SK-N-SH (cell line): ENCODE results near the gene RNF149. TPM values are rescaled to one million over a fixed set of nuclear protein-coding genes. Genes with fewer than 3 reads are reported as not detected.

Experiments
- CTCF ChIA-PET: fragments of 300-600, 350-600 bp; formaldehyde crosslinking; extraction: SDS; loops from one replicate; lab custom pipeline; 2021; lab: Yijun Ruan, JAX
- POLR2A ChIA-PET: fragments of 350-600 bp; sonication (Branson Sonifier 250); formaldehyde crosslinking; extraction: SDS; loops from one replicate; lab custom pipeline; 2020; ENCODE audit warnings: antibody characterized with exemption, inconsistent platforms; lab: Yijun Ruan, JAX
- DNase-seq: peaks from one replicate; pipeline ENCODE4 v3.0.0; 2012
- H2AFZ ChIP-seq: fragments of 200-600 bp; sonication (generic); 2 replicates; pipeline ENCODE4 v1.8.1; 2016; ENCODE audit warnings: antibody characterized with exemption, mild to moderate bottlenecking, low read depth
- H3F3A ChIP-seq: fragments of 200-600 bp; sonication (generic); replicated peaks from 2 replicates; pipeline ENCODE3; 2016; ENCODE audit warnings: antibody characterized with exemption, mild to moderate bottlenecking; ENCODE audit not compliant: insufficient read depth
- H3K27ac ChIP-seq, 2 experiments: fragments of 200-500 bp in 1 of 2; fragments of 200-600 bp in 1 of 2; sonication (Bioruptor generic) in 1 of 2; sonication (generic), shearing (Covaris generic) in 1 of 2; 2 replicates each; pipeline versions ENCODE4 v1.5.1 to v1.6.1; 2014 to 2016; ENCODE audit warnings: low read depth in 2 of 2, inconsistent platforms in 1 of 2, low read length in 1 of 2, mild to moderate bottlenecking in 1 of 2, mixed read lengths in 1 of 2
- H3K27me3 ChIP-seq: fragments of 200-600 bp; sonication (generic), shearing (Covaris generic); 2 replicates; pipeline ENCODE4 v1.6.1; 2016; ENCODE audit warnings: mixed run types; ENCODE audit not compliant: insufficient read depth
- H3K36me3 ChIP-seq, 2 experiments: fragments of 200-500 bp in 1 of 2; fragments of 200-600 bp in 1 of 2; sonication (Bioruptor generic) in 1 of 2; sonication (generic) in 1 of 2; replicated peaks in 1 of 2; 2 replicates each; pipeline versions ENCODE3 to v1.5.1; 2014 to 2016; ENCODE audit warnings: low read length in 1 of 2, mild to moderate bottlenecking in 1 of 2; ENCODE audit not compliant: insufficient read depth in 2 of 2, control insufficient read depth in 1 of 2
- H3K4me1 ChIP-seq, 2 experiments: fragments of 200-500 bp in 1 of 2; fragments of 200-600 bp in 1 of 2; sonication (Bioruptor generic) in 1 of 2; sonication (generic), shearing (Covaris generic) in 1 of 2; 2 replicates each; pipeline versions ENCODE4 v1.5.1 to v1.6.1; 2014 to 2016; ENCODE audit warnings: low read depth in 1 of 2, low read length in 1 of 2, mixed run types in 1 of 2; ENCODE audit not compliant: insufficient read depth in 2 of 2, control insufficient read depth in 1 of 2
- H3K4me2 ChIP-seq: fragments of 200-600 bp; sonication (generic), shearing (Covaris generic); 2 replicates; pipeline ENCODE4 v1.6.1; 2017; ENCODE audit warnings: mixed run types
- H3K4me3 ChIP-seq, 2 experiments: fragments of 200-500 bp in 1 of 2; fragments of 200-600 bp in 1 of 2; sonication (Bioruptor generic) in 1 of 2; sonication (generic), shearing (Covaris generic) in 1 of 2; 2 replicates each; pipeline versions ENCODE4 v1.5.1 to v1.8.1; 2014 to 2016; ENCODE audit warnings: low read depth in 2 of 2, inconsistent platforms in 1 of 2, low read length in 1 of 2, mild to moderate bottlenecking in 1 of 2, mixed read lengths in 1 of 2, moderate library complexity in 1 of 2
- H3K79me2 ChIP-seq: fragments of 200-600 bp; sonication (generic); 2 replicates; pipeline ENCODE4 v1.8.1; 2017; ENCODE audit warnings: mild to moderate bottlenecking; ENCODE audit not compliant: insufficient read depth
- H3K9ac ChIP-seq: fragments of 200-600 bp; sonication (generic); 2 replicates; pipeline ENCODE4 v1.6.1; 2017; ENCODE audit warnings: mixed run types
- H3K9me2 ChIP-seq: fragments of 200-600 bp; sonication (generic); 2 replicates; pipeline ENCODE4 v1.6.1; 2017; ENCODE audit warnings: mixed run types
- H3K9me3 ChIP-seq: fragments of 200-600 bp; sonication (generic); 2 replicates; pipeline ENCODE4 v1.6.1; 2017; ENCODE audit warnings: mixed run types, mild to moderate bottlenecking, moderate library complexity
- H4K20me1 ChIP-seq: fragments of 200-600 bp; sonication (generic); 2 replicates; pipeline ENCODE4 v1.6.1; 2017; ENCODE audit warnings: mild to moderate bottlenecking, mixed run types; ENCODE audit not compliant: insufficient read depth
- CTCF ChIP-seq: fragments of 200-600 bp; sonication (generic); IDR thresholded peaks from 2 replicates; pipeline ENCODE4 v1.6.1; 2017; ENCODE audit warnings: antibody characterized with exemption, mild to moderate bottlenecking, moderate library complexity
- EP300 ChIP-seq, 2 experiments: IDR thresholded peaks; 2 replicates each; pipeline versions ENCODE4 v1.4.0 to v1.6.1; 2012; ENCODE audit warnings: borderline replicate concordance in 1 of 2, low read depth in 1 of 2, low read length in 1 of 2
- FOSL2 ChIP-seq: IDR thresholded peaks from 2 replicates; pipeline ENCODE4 v1.4.0; 2012; ENCODE audit warnings: low read depth, mild to moderate bottlenecking, moderate library complexity, borderline replicate concordance
- FOXM1 ChIP-seq: IDR thresholded peaks from 2 replicates; pipeline ENCODE4 v1.4.0; 2012; ENCODE audit warnings: low read depth, mild to moderate bottlenecking
- JUND ChIP-seq: IDR thresholded peaks from 2 replicates; pipeline ENCODE4 v1.4.0; 2012
- MEF2A ChIP-seq: IDR thresholded peaks from 2 replicates; pipeline ENCODE4 v1.4.0; 2012; ENCODE audit warnings: low read depth, borderline replicate concordance
- PBX3 ChIP-seq: IDR thresholded peaks from 2 replicates; pipeline ENCODE4; 2012
- RCOR1 ChIP-seq: fragments of 150-350 bp; IDR thresholded peaks from 2 replicates; pipeline ENCODE4 v1.6.1; 2017; ENCODE audit warnings: antibody characterized with exemption, low read length
- REST ChIP-seq: IDR thresholded peaks from 2 replicates; pipeline ENCODE4 v1.6.1; 2012; ENCODE audit warnings: mild to moderate bottlenecking, low read depth, low read length, moderate library complexity
- TAF1 ChIP-seq: IDR thresholded peaks from 2 replicates; pipeline ENCODE4 v1.6.1; 2012; ENCODE audit warnings: low read depth, mild to moderate bottlenecking, low read length, moderate library complexity, borderline replicate concordance
- TCF12 ChIP-seq: IDR thresholded peaks from 2 replicates; pipeline ENCODE4 v1.4.0; 2012
- USF2 ChIP-seq: fragments of 150-350 bp; IDR thresholded peaks from 2 replicates; pipeline ENCODE4 v1.6.1; 2017; ENCODE audit warnings: antibody characterized with exemption, low read length, low read depth, borderline replicate concordance
- YY1 ChIP-seq: IDR thresholded peaks from 2 replicates; pipeline ENCODE4 v1.4.0; 2012; ENCODE audit warnings: low read depth, mild to moderate bottlenecking
- WGBS: methylation state at CpG from one replicate; pipeline ENCODE4 v1.1.6; 2017; ENCODE audit warnings: low lambda C conversion rate; 5-methylcytosine and 5-hydroxymethylcytosine counted together
- polyA plus RNA-seq, 3 experiments: library from polyadenylated mRNA; depleted of rRNA; stranded (reverse); fragments of >200 nt; gene quantifications; 2 replicates each; pipeline ENCODE4 v1.2.3, GENCODE V29; 2012

The RNF149 gene
- polyA plus RNA-seq, 1 of the 3 experiments (the other 2 are of a cell fraction): 15.3 TPM

- WGBS: 100% methylated on average over 2 of the region's 2 CpGs
- POLR2A ChIA-PET: no interaction called here
- H3K4me2 ChIP-seq: no peak overlapping the region
- no peak overlapping the region for H2AFZ ChIP-seq
- H3K9me3 ChIP-seq: no peaks in the 10 kb centered on the region
- H3K36me3 ChIP-seq: peaks cover 6 to 20% of the 10 kb centered on the region in 2 experiments
- TF ChIP-seq CTCF (no peak), USF2 (no peak), EP300 (IDR thresholded peaks at IDR 0.05; ENCODE audit: borderline replicate concordance in 1 of 2, low read depth in 1 of 2, low read length in 1 of 2) (no peak), FOXM1 (no peak), TAF1 (no peak)
- H3F3A ChIP-seq: peaks cover 5% of the 10 kb centered on the region
- no peak overlapping the region for H3K27ac ChIP-seq
- CTCF ChIA-PET: no interaction called here
- no peaks in the 10 kb centered on the region for H3K9me2 ChIP-seq
- H3K27me3 ChIP-seq: no peaks in the 10 kb centered on the region
- no peak overlapping the region for H3K4me3 ChIP-seq
- peaks cover 12% of the 10 kb centered on the region; the same call in 1 of the 2 replicates for H4K20me1 ChIP-seq
- no peak overlapping the region for H3K9ac ChIP-seq
- peaks cover 73% of the 10 kb centered on the region for H3K79me2 ChIP-seq
- DNase-seq: no peak
- peaks cover 4 to 18% of the 10 kb centered on the region in 2 experiments; a peak in 1 of 4 replicates for H3K4me1 ChIP-seq
Measured at GRCh38 chr2:101256316-101256715, 52.2 kb downstream of the RNF149 start.

- Histone ChIP-seq H3K9me3 (no peaks in the 10 kb centered on the region), H3K27me3 (no peaks in the 10 kb centered on the region), H3K27ac (no peak overlapping the region), H3K4me2 (0 out of 2 replicates have a peak overlapping the region, but pooled peaks have one; percentile 6), H3K9ac (no peak overlapping the region), H3K4me1 (peaks cover 4 to 18% of the 10 kb centered on the region in 2 experiments; a peak in 1 of 4 replicates), H3K36me3 (peaks cover 3 to 18% of the 10 kb centered on the region in 2 experiments), H4K20me1 (peaks cover 12% of the 10 kb centered on the region; the same call in 1 of the 2 replicates), H3F3A (peaks cover 5% of the 10 kb centered on the region), H3K79me2 (peaks cover 71% of the 10 kb centered on the region), H2AFZ (no peak overlapping the region), H3K4me3 (no peak overlapping the region), H3K9me2 (no peaks in the 10 kb centered on the region)
- CTCF ChIA-PET: no interaction called here
- no peak for TF ChIP-seq FOSL2
- no peak for TF ChIP-seq USF2
- no peak for TF ChIP-seq TCF12
- no peak for TF ChIP-seq EP300 (IDR thresholded peaks at IDR 0.05; ENCODE audit: borderline replicate concordance in 1 of 2, low read depth in 1 of 2, low read length in 1 of 2)
- TF ChIP-seq MEF2A: no peak
- TF ChIP-seq PBX3: no peak
- TF ChIP-seq RCOR1: no peak
- no peak for TF ChIP-seq JUND
- no peak for TF ChIP-seq YY1
- TF ChIP-seq REST: no peak
- 95% methylated on average over 3 of the region's 3 CpGs for WGBS
- POLR2A ChIA-PET: no interaction called here
- no peak for DNase-seq
Measured at GRCh38 chr2:101255501-101255900, 53.0 kb downstream of the RNF149 start.
